Astrocyte (in vitro differentiated cells and primary cell): ENCODE results near the gene EVC. TPM values are rescaled to one million over a fixed set of nuclear protein-coding genes. Genes with fewer than 3 reads are reported as not detected.
A peak's percentile ranks its signal among the peaks of the same experiment; 100 is the strongest.

ENCODE experiments used
- DNase-seq: peaks from one replicate; pipeline ENCODE4 v3.0.0-alpha.2; 2010; ENCODE audit warnings: low read depth
- FAIRE-seq: peaks from 2 replicates; lab custom pipeline; 2011; peaks lifted over from hg19 to GRCh38; lab: Jason Lieb, UNC
- H2AFZ ChIP-seq: 2 replicates; pipeline ENCODE4 v1.6.0; 2012; ENCODE audit warnings: low read depth, low read length, inconsistent platforms
- H3K27ac ChIP-seq: 2 replicates; pipeline ENCODE4 v1.5.1; 2011; ENCODE audit warnings: low read depth, low read length, inconsistent platforms
- H3K27me3 ChIP-seq: 2 replicates; pipeline ENCODE4 v1.6.0; 2011; ENCODE audit warnings: low read length, inconsistent platforms; ENCODE audit not compliant: insufficient read depth
- H3K36me3 ChIP-seq: 2 replicates; pipeline ENCODE4 v1.5.1; 2011; ENCODE audit warnings: low read length, inconsistent platforms; ENCODE audit not compliant: insufficient read depth
- H3K4me1 ChIP-seq: 2 replicates; pipeline ENCODE4 v1.5.1; 2011; ENCODE audit warnings: low read length, inconsistent platforms; ENCODE audit not compliant: insufficient read depth
- H3K4me2 ChIP-seq: 2 replicates; pipeline ENCODE4 v1.6.0; 2012; ENCODE audit warnings: low read length, inconsistent platforms
- H3K4me3 ChIP-seq: 2 replicates; pipeline ENCODE4 v1.5.1; 2011; ENCODE audit warnings: low read depth, mild to moderate bottlenecking, low read length, inconsistent platforms; ENCODE audit not compliant: insufficient read depth
- H3K79me2 ChIP-seq: 2 replicates; pipeline ENCODE4 v1.6.0; 2012; ENCODE audit warnings: mild to moderate bottlenecking, low read length, inconsistent platforms; ENCODE audit not compliant: insufficient read depth
- H3K9ac ChIP-seq: 2 replicates; pipeline ENCODE4 v1.6.0; 2012; ENCODE audit warnings: mild to moderate bottlenecking, low read length, inconsistent platforms
- H3K9me3 ChIP-seq: 2 replicates; pipeline ENCODE4 v1.5.1; 2012; ENCODE audit warnings: low read depth, mild to moderate bottlenecking, low read length, inconsistent platforms; ENCODE audit not compliant: insufficient read depth
- H4K20me1 ChIP-seq: 2 replicates; pipeline ENCODE4 v1.6.0; 2012; ENCODE audit warnings: low read length, inconsistent platforms; ENCODE audit not compliant: insufficient read depth
- H3K27ac Mint-ChIP-seq: one replicate; pipeline ENCODE4 v1.8.0; 2021; ENCODE audit warnings: mild to moderate bottlenecking, mixed read lengths; ENCODE audit not compliant: unreplicated experiment
- H3K27me3 Mint-ChIP-seq: one replicate; pipeline ENCODE4 v1.8.0; 2021; ENCODE audit warnings: low read depth, mixed read lengths; ENCODE audit not compliant: unreplicated experiment
- H3K36me3 Mint-ChIP-seq: one replicate; pipeline ENCODE4 v1.8.0; 2021; ENCODE audit warnings: low read depth, mixed read lengths; ENCODE audit not compliant: unreplicated experiment
- H3K4me1 Mint-ChIP-seq: one replicate; pipeline ENCODE4 v1.8.0; 2021; ENCODE audit warnings: low read depth, mixed read lengths; ENCODE audit not compliant: unreplicated experiment
- H3K4me3 Mint-ChIP-seq: one replicate; pipeline ENCODE4 v1.8.0; 2021; ENCODE audit warnings: mild to moderate bottlenecking, moderate library complexity, mixed read lengths; ENCODE audit not compliant: unreplicated experiment
- H3K9me3 Mint-ChIP-seq: one replicate; pipeline ENCODE4 v1.8.0; 2021; ENCODE audit warnings: mild to moderate bottlenecking, mixed read lengths; ENCODE audit not compliant: unreplicated experiment
- CTCF ChIP-seq: IDR thresholded peaks from 2 replicates; pipeline ENCODE4 v1.5.1; 2011; ENCODE audit warnings: low read depth, mild to moderate bottlenecking, inconsistent platforms, low read length, moderate library complexity; ENCODE audit not compliant: insufficient read depth
- EZH2 ChIP-seq: IDR thresholded peaks from 2 replicates; pipeline ENCODE4 v1.6.1; 2012; ENCODE audit warnings: mild to moderate bottlenecking, low read length, inconsistent platforms; ENCODE audit not compliant: insufficient read depth
- total RNA-seq: library from RNA; stranded (reverse); gene quantifications from 2 replicates; pipeline ENCODE4 v1.2.1, GENCODE V29; 2021

EVC gene
- total RNA-seq, 1 donor from 2014 or later, result 23.9 TPM

GRCh38 chr4:5720157-5720850, 9.3 kb downstream of the EVC start:
- Mint-ChIP-seq H3K27me3 (no peaks in the 10 kb centered on the region), H3K9me3 (peaks cover 2% of the 10 kb centered on the region), H3K36me3 (peaks cover 24% of the 10 kb centered on the region), H3K4me3 (no peak overlapping the region), H3K27ac (no peak overlapping the region), H3K4me1 (peaks cover 14% of the 10 kb centered on the region)
- Histone ChIP-seq H3K36me3 (peaks cover 15% of the 10 kb centered on the region), H4K20me1 (peaks cover 91% of the 10 kb centered on the region), H3K79me2 (peaks cover 78% of the 10 kb centered on the region), H3K27me3 (no peaks in the 10 kb centered on the region), H3K27ac (no peak overlapping the region), H3K4me2 (no peak overlapping the region), H3K9ac (no peak overlapping the region), H2AFZ (no peak overlapping the region), H3K4me1 (peaks cover 14% of the 10 kb centered on the region), H3K9me3 (peaks cover under 1% of the 10 kb centered on the region), H3K4me3 (no peak overlapping the region)
- DNase-seq (no peak), FAIRE-seq (no peak)
- TF ChIP-seq CTCF, result no peak
- TF ChIP-seq EZH2, result no peak

DNA sequence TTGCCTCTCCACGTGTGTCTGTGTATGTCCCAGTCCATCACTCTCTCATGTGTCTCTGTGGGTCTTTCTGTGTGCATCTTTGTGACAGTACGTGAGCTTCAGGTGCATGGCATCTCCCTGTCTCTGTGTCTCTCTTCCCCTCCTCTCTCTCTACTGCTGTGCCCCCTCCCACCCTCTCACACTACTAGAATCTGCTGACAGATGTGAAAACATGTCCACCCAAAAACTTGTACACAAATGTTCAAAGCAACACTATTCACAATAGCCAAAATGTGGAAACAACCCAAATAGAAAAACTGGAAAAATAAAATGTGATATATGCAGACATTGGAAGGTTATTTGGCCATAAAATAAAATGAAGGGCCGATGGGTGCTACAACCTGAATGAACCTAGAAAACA, 10.0 kb downstream of the EVC start:
- Histone ChIP-seq H3K27ac (no peak overlapping the region), H4K20me1 (peaks cover 95% of the 10 kb centered on the region), H2AFZ (no peak overlapping the region), H3K4me1 (peaks cover 14% of the 10 kb centered on the region), H3K36me3 (peaks cover 17% of the 10 kb centered on the region), H3K9ac (no peak overlapping the region), H3K9me3 (no peaks in the 10 kb centered on the region), H3K79me2 (peaks cover 80% of the 10 kb centered on the region), H3K27me3 (no peaks in the 10 kb centered on the region), H3K4me2 (no peak overlapping the region), H3K4me3 (no peak overlapping the region)
- DNase-seq (no peak), FAIRE-seq (no peak)
- Mint-ChIP-seq H3K27me3 (no peaks in the 10 kb centered on the region), H3K27ac (no peak overlapping the region), H3K9me3 (no peaks in the 10 kb centered on the region), H3K4me1 (peaks cover 14% of the 10 kb centered on the region), H3K36me3 (peaks cover 27% of the 10 kb centered on the region), H3K4me3 (no peak overlapping the region)
- TF ChIP-seq EZH2 (no peak), CTCF (no peak)

DNA sequence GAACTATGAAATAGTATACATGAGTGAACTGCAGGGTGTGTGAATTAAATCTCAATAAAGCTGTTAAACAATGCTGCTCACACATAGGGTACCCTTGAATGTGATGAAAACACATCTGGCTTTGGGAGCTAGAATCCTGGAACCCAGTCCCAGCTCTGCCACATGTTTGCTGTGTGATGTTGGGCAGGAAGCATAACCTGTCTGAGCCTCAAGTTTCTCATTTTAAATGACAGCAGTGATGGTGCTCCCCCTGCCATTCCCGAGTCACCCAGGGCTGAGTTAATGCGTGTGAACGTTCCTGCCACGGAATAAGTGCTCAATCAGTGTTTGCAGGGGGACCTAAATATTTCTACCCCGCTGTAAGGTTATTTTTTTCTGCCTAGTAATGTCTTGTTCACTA, 10.9 kb downstream of the EVC start:
- Mint-ChIP-seq H3K36me3 (peaks cover 26% of the 10 kb centered on the region), H3K4me1 (peaks cover 14% of the 10 kb centered on the region), H3K4me3 (peak overlapping the region; percentile 8), H3K27ac (no peak overlapping the region), H3K9me3 (no peaks in the 10 kb centered on the region), H3K27me3 (no peaks in the 10 kb centered on the region)
- Histone ChIP-seq H4K20me1 (peaks cover 89% of the 10 kb centered on the region), H3K9ac (no peak overlapping the region), H3K79me2 (peaks cover 75% of the 10 kb centered on the region), H3K36me3 (peaks cover 18% of the 10 kb centered on the region), H3K4me3 (no peak overlapping the region), H3K4me1 (peaks cover 14% of the 10 kb centered on the region), H3K9me3 (no peaks in the 10 kb centered on the region), H3K27ac (no peak overlapping the region), H2AFZ (no peak overlapping the region), H3K27me3 (no peaks in the 10 kb centered on the region), H3K4me2 (peak overlapping the region; percentile 24)
- DNase-seq, result no peak
- TF ChIP-seq CTCF, result no peak
- TF ChIP-seq EZH2, result no peak
- no peak for FAIRE-seq
